ENCODE results near the gene KRT35. TPM values are rescaled to one million over a fixed set of nuclear protein-coding genes. Genes with fewer than 3 reads are reported as not detected.

KRT35 gene
- total RNA-seq, result not detected in 2 replicates

DNA sequence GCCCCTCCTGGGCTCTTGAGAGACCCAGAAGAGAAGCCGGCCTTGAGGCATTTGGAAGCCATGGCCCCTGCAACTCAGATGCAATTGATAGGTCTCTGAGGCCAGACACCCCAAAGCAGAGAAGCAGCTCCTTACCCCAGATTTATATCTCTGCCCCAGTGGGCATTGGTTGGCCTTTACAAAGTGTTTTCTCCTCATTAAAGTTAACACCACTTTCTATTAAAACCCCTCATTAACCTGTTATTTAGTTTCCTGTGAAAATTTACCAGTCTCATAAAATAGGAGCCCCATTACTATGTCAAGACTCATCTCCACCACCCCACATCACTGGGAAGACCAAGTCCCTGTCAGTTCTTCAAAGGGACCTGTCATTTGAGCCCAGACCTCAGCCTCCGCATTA, at the start of gene KRT35:
KRT35 (minus strand) TSS at position 116 of the 400 bp plus-strand sequence; CDS start at position 62, 54 bp downstream.

DNA sequence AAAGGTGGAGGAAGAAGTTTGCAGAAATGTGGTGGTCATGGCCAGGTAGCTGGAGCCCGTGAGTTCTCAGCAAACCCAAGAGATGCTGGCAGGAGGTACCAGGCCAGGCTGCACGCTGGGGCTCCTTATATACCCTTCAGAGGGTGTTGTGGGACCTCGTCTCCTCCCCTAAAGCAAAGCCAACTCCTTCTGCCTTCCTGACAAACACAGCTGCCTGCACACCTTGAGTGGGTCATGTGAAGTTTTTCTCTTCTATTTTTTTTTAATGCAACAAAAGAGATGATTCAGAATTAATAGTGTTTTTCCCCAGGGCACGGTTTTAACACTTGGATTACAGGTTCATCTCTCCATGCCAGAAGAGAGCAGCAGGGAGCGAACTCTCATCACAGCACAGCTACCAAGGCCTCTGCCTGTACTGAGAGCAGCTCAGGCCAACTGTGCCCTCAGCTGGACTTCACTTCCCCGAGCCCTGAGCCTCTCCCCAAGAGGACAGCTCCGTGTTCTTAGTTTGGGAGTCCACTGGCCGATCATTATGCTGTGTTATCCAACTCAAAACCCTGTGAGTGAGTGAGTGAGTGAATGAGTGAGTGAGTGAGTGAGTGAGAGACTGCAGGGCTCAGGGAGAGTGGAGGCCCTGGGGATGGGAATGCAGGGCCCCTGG, 38.0 kb upstream of the KRT35 start, which contains the start of gene KRT15:
KRT15 (minus strand) TSS at position 102 of the 661 bp plus-strand sequence; CDS start at position 39, 63 bp downstream.

DNA sequence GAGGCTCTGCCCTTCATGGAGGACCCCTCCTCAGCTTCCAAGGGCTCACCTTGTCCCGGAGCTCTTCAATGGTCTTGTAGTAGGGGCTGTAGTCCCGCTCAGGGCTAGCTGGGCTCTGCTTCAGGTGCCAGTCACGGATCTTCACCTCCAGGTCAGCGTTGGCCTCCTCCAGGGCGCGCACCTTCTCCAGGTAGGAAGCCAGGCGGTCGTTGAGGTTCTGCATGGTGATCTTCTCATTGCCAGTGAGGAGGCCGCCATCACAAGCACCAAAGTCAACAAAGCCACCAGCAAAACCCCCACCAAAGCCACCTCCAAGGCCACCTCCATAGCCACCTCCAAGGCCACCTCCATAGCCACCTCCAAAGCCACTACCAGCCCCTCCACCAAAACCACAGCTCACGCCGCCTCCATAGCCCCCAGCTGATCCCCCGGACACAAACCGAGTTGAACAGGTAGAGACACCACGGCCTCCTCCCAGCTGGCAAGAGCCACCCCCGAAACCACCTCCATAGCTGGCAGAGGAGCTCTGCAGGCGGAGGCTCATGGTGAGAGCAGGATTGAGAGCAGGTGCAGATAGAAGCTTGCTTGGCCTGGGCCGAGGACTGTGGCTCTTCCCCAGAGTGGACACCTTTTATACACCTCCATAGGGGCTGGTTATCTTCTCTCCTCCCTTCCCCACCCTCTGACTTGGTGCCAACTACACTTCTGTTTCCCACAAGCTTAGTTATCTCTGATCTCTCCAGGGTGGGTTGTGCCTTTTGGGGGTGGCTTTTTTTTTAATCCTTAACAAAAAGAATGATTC, 24.3 kb upstream of the KRT35 start, which contains the start of gene KRT13:
KRT13 (minus strand) TSS at position 606 of the 802 bp plus-strand sequence; CDS start at position 544, 62 bp downstream.

DNA sequence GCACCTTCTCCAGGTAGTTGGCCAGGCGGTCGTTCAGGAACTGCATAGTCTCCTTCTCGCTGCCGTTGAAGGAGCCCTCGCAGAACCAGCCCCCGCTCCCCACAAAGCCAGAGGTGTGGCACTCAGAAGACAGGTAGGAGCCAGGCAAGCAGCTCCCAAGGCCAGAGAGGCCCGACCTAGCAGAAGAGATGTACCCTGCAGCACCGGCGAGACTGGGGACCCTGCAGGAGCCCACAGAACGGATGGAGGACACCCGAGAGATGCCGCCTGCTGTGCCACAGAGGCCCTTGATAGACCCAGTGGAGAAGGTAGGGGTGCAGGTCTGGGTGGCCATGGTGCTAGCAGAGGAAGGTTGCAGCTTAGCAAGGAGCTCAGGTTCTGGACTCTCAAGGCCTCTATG, 8.6 kb upstream of the KRT35 start, which contains the start of gene KRT36:
KRT36 (minus strand) TSS at position 380 of the 400 bp plus-strand sequence; CDS start at position 334, 46 bp downstream.

DNA sequence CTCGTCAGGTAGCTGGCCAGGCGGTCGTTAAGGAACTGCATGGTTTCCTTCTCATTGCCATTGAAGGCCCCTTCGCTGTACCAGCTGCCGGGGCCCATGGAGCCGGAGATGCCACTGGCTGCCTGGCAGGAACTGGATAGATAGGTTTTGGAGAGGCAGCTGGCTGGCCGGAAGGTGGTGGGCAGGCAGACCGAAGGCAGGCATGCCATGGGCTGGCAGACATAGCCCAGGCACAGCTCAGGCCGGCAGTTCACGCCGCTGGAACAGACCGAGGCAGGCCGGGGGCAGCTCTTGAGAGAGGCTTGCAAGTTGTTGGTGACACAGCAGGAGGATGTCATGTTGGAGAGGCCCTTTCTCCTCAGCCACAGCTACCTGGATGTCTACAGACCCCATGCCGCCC, 14.0 kb downstream of the KRT35 start, which contains the start of gene KRT32:
KRT32 (minus strand) TSS at position 399 of the 400 bp plus-strand sequence; CDS start at position 338, 61 bp downstream.

DNA sequence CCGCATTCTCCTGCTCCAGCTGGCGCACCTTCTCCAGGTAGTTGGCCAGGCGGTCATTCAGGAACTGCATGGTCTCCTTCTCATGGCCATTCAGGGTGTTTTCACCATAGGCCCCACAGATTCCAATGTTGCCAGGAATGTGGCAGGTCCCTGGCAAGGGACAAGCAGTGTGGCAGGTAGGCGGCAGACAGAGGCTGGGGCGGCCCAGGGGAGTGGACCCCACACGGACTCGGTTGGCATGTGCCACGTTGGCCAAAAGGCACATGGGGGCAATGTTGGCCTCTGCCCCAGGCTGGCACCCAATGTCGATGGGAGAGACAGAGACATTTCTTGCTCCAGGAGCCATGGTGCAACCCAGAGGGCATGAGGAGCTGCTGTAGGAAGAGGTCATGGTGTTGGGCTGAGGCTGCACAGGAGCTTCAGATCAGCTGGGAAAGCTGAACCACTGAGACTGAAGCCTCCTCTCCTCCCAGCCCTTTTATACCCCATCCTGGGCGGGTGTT, 40.4 kb downstream of the KRT35 start, which contains the start of gene KRT38:
KRT38 (minus strand) TSS at position 453 of the 503 bp plus-strand sequence; CDS start at position 391, 62 bp downstream.

Other genes starting within 250 kb of the KRT35 start
- gene KRTAP9-3, start 248.7 kb downstream of the KRT35 start, total RNA-seq, result not detected in 2 replicates
- not detected in 2 replicates for gene KRTAP9-8, start 243.2 kb downstream of the KRT35 start, total RNA-seq
- gene KRTAP9-4, start 231.5 kb downstream of the KRT35 start, total RNA-seq, result not detected in 2 replicates
- not detected in 2 replicates for gene KRTAP9-9, start 225.8 kb downstream of the KRT35 start, total RNA-seq
- not detected in 2 replicates for gene KRTAP9-6, start 215.8 kb downstream of the KRT35 start, total RNA-seq
- gene KRTAP9-7, start 205.5 kb downstream of the KRT35 start, total RNA-seq, result not detected in 2 replicates
- not detected in 2 replicates for gene KRTAP29-1, start 178.3 kb downstream of the KRT35 start, total RNA-seq
- gene KRTAP16-1, start 171.8 kb downstream of the KRT35 start, total RNA-seq, result not detected in 2 replicates
- gene KRTAP17-1, start 165.4 kb downstream of the KRT35 start, total RNA-seq, result not detected in 2 replicates
- not detected in 2 replicates for gene KRT33A, start 130.3 kb downstream of the KRT35 start, total RNA-seq
- not detected in 2 replicates for gene KRT33B, start 111.3 kb downstream of the KRT35 start, total RNA-seq
- not detected in 2 replicates for gene KRT34, start 98.8 kb downstream of the KRT35 start, total RNA-seq
- gene KRT31, start 83.5 kb downstream of the KRT35 start, total RNA-seq, result not detected in 2 replicates
- gene KRT37, start 56.6 kb downstream of the KRT35 start, total RNA-seq, result not detected in 2 replicates
- gene KRT38, start 40.2 kb downstream of the KRT35 start, total RNA-seq, result not detected in 2 replicates
- gene KRT32, start 13.8 kb downstream of the KRT35 start, total RNA-seq, result not detected in 2 replicates
- 0.22 and 0.34 TPM in 2 replicates for gene KRT36, start 8.8 kb upstream of the KRT35 start, total RNA-seq
- gene KRT13, start 24.5 kb upstream of the KRT35 start, total RNA-seq, result not detected in 2 replicates
- under 0.01 TPM in 2 replicates for gene KRT15, start 37.7 kb upstream of the KRT35 start, total RNA-seq
- gene KRT19, start 47.2 kb upstream of the KRT35 start, total RNA-seq, result 0.43 and 0.65 TPM in 2 replicates
- gene KRT9, start 90.9 kb upstream of the KRT35 start, total RNA-seq, result not detected in 2 replicates
- not detected in 2 replicates for gene KRT14, start 105.7 kb upstream of the KRT35 start, total RNA-seq
- not detected in 2 replicates for gene KRT16, start 131.6 kb upstream of the KRT35 start, total RNA-seq
- 0.09 and 0.11 TPM in 2 replicates for gene KRT17, start 143.4 kb upstream of the KRT35 start, total RNA-seq
- gene EIF1, start 207.7 kb upstream of the KRT35 start, total RNA-seq, result 73.2 and 98.0 TPM in 2 replicates
- gene GAST, start 231.2 kb upstream of the KRT35 start, total RNA-seq, result not detected in 2 replicates